Measurements from ENCODE around the gene ZNF646.

GRCh38 chr16:31132303-31132979 lies 58.2 kb downstream of the ZNF646 start:
- TF ChIP-seq CTCF (IDR thresholded peaks at IDR 0.05) = no peak
- no peak for TF ChIP-seq EP300 (IDR thresholded peaks at IDR 0.05)
- no peak for TF ChIP-seq POLR2A (IDR thresholded peaks at IDR 0.05)

Measured in upper lobe of left lung (tissue), 4 donors.